Heart left ventricle (tissue), 16 donors: ENCODE measurements around the gene LCN1. TPM values are rescaled to one million over a fixed set of nuclear protein-coding genes. Genes with fewer than 3 reads are reported as not detected.

Source experiments
- ATAC-seq, 4 donors: fragments of 200-7000 bp; cut with Tn5 transposase; one replicate each; pipeline ENCODE4 v1.9.1; 2020 to 2022; ENCODE audit warnings: moderate library complexity in 4 of 4, mild to moderate bottlenecking in 3 of 4, moderate number of reproducible peaks in 1 of 4
- DNase-seq, 5 donors: peaks; one replicate each; pipeline ENCODE4 v3.0.0-alpha.2; 2020
- H3K27ac ChIP-seq, 12 donors: fragments of 200-600 bp; sonication (generic) in 4 of 12; one replicate each; pipeline versions ENCODE4 v1.5.0 to v1.8.0; 2016 to 2022; ENCODE audit warnings: mild to moderate bottlenecking in 2 of 12
- H3K27me3 ChIP-seq, 9 donors: fragments of 200-600 bp; sonication (generic) in 2 of 9; one replicate each; pipeline versions ENCODE4 v1.5.1 to v1.8.0; 2016 to 2022; ENCODE audit warnings: mild to moderate bottlenecking in 3 of 9
- H3K36me3 ChIP-seq, 9 donors: fragments of 200-600 bp; sonication (generic) in 2 of 9; one replicate each; pipeline versions ENCODE4 v1.5.0 to v1.8.0; 2018 to 2022; ENCODE audit warnings: mild to moderate bottlenecking in 2 of 9
- H3K4me1 ChIP-seq, 12 donors: fragments of 200-600 bp; sonication (generic) in 4 of 12; one replicate each; pipeline versions ENCODE4 v1.5.0 to v1.8.0; 2016 to 2022; ENCODE audit warnings: mild to moderate bottlenecking in 3 of 12
- H3K4me3 ChIP-seq, 12 donors: fragments of 200-600 bp; sonication (generic) in 4 of 12; one replicate each; pipeline versions ENCODE4 v1.5.0 to v1.8.0; 2017 to 2022; ENCODE audit warnings: mild to moderate bottlenecking in 9 of 12, moderate library complexity in 4 of 12
- H3K9me3 ChIP-seq, 12 donors: fragments of 200-600 bp; sonication (generic) in 4 of 12; one replicate each; pipeline versions ENCODE4 v1.5.0 to v1.8.0; 2016 to 2022; ENCODE audit warnings: mild to moderate bottlenecking in 1 of 12
- POLR2A ChIP-seq, 2 donors: fragments of 450-650 bp; IDR thresholded peaks; one replicate each; pipeline ENCODE4 v1.6.1; 2017; ENCODE audit warnings: antibody characterized with exemption in 2 of 2, mild to moderate bottlenecking in 2 of 2, moderate library complexity in 2 of 2
- WGBS, 4 donors: extraction: QIAGEN DNeasy Blood & Tissue Kit in 2 of 4; methylation state at CpG; one replicate each; pipeline versions ENCODE4 v1.1.5 to v1.1.7; 2013 to 2018; 5-methylcytosine and 5-hydroxymethylcytosine counted together
- intact Hi-C, 10 donors: fragments of 100-400 bp; cut with DNase I; formaldehyde crosslinking; loops; one replicate each; pipeline versions ENCODE4 v1.11.1 to v1.14.2; 2022
- polyA plus RNA-seq, 2 donors: library from polyadenylated mRNA; stranded (reverse); fragments of 200-250 nt; gene quantifications; one replicate each; pipeline ENCODE4 v1.2.3, GENCODE V29; 2013
- total RNA-seq, 9 donors: library from RNA; depleted of rRNA in 2 of 9; stranded (reverse); fragments of >200 nt in 2 of 9; fragmentation: NEBNext Ultra II Directional in 3 of 9; extraction: Animal tissue kit (Norgen Biotek cat#: 25700) in 3 of 9; gene quantifications; one replicate each; pipeline versions ENCODE4 v1.1.0 to v1.2.4, GENCODE V29; 2016 to 2023
- TF ChIP-seq, protein P1 (sequence below), 12 donors: fragments of 200-600 bp; sonication (generic) in 4 of 12; IDR thresholded peaks; one replicate each; pipeline versions ENCODE4 v1.5.0 to v1.8.0; 2018 to 2022; ENCODE audit warnings: antibody characterized with exemption in 12 of 12, mild to moderate bottlenecking in 5 of 12
- donor health status: ischemic (EF 13 %, LVEDD 7.1; RV severe dilation, severe dysfunction).
- donor health status: healthy with polysubstance abuse.
- donor health status: DM: no; HTN: yes; CAD: no.
- donor health status: DM: no; HTN: no; CAD: no.
- donor health status: ischemic (EF 25% LVEDD 6.9; RV normal size, moderate dysfunction).
- donor health status: ischemic (EF 25% LVEDD 5.7; RV mildly dilated, moderate dysfunction).
- donor health status: healthy.
- donor health status: DM: yes; HTN: yes; CAD: no.
- donor health status: ischemic (EF 35%, LVEDD 5.7; RV mildly dilated, moderate dysfunction).
- donor health status: nonischemic (EF 11% LVEDD 7.7; RV severe dilation, severe dysfunction).
- donor health status: DM: yes; HTN: yes; CAD: no.
- donor health status: PGD.
- donor health status: ischemic (EF 29% LVEDD 5.4; RV normal size, mild dysfunction).
- donor health status: nonischemic (EF 23%, LVEDD 6.1; RV moderate dilation, normal function).

LCN1 gene
- total and polyA plus RNA-seq, 11 donors, result 0.33 to 0.50 (median 0.37) TPM; not detected in 8

GRCh38 chr9:135550344-135550918 is 29.2 kb downstream of the LCN1 start:
- WGBS, 4 donors, result 62 to 71% (median 68%) methylated on average over 8 to 17 of the region's 17 CpGs
- TF ChIP-seq POLR2A (IDR thresholded peaks at IDR 0.05), result no peak
- TF ChIP-seq, protein P1, sequence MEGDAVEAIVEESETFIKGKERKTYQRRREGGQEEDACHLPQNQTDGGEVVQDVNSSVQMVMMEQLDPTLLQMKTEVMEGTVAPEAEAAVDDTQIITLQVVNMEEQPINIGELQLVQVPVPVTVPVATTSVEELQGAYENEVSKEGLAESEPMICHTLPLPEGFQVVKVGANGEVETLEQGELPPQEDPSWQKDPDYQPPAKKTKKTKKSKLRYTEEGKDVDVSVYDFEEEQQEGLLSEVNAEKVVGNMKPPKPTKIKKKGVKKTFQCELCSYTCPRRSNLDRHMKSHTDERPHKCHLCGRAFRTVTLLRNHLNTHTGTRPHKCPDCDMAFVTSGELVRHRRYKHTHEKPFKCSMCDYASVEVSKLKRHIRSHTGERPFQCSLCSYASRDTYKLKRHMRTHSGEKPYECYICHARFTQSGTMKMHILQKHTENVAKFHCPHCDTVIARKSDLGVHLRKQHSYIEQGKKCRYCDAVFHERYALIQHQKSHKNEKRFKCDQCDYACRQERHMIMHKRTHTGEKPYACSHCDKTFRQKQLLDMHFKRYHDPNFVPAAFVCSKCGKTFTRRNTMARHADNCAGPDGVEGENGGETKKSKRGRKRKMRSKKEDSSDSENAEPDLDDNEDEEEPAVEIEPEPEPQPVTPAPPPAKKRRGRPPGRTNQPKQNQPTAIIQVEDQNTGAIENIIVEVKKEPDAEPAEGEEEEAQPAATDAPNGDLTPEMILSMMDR (IDR thresholded peaks at IDR 0.05), result no peak
- intact Hi-C loops, result no loop called here
- Histone ChIP-seq H3K4me1 (no peaks in the 10 kb centered on the region), H3K36me3 (no peaks in the 10 kb centered on the region), H3K27me3 (no peaks in the 10 kb centered on the region), H3K27ac (no peak overlapping the region), H3K4me3 (no peak overlapping the region), H3K9me3 (peaks cover 0 to 5% (median 0%) of the 10 kb centered on the region in 12 donors)
- DNase-seq (no peak), ATAC-seq (no peak)

- Histone ChIP-seq H3K27ac (no peak overlapping the region), H3K27me3 (no peaks in the 10 kb centered on the region), H3K9me3 (peaks cover 0 to 5% (median 0%) of the 10 kb centered on the region in 12 donors), H3K4me3 (no peak overlapping the region), H3K4me1 (no peaks in the 10 kb centered on the region), H3K36me3 (no peaks in the 10 kb centered on the region)
- ATAC-seq (no peak), DNase-seq (no peak)
- intact Hi-C loops, result no loop called here
- TF ChIP-seq POLR2A (IDR thresholded peaks at IDR 0.05), result no peak
- TF ChIP-seq, protein P1 (IDR thresholded peaks at IDR 0.05), result no peak
- WGBS, 4 donors, result 61 to 82% (median 69%) methylated on average over 5 to 14 of the region's 14 CpGs
Observed at GRCh38 chr9:135551031-135551430, 29.8 kb downstream of the LCN1 start.

DNA sequence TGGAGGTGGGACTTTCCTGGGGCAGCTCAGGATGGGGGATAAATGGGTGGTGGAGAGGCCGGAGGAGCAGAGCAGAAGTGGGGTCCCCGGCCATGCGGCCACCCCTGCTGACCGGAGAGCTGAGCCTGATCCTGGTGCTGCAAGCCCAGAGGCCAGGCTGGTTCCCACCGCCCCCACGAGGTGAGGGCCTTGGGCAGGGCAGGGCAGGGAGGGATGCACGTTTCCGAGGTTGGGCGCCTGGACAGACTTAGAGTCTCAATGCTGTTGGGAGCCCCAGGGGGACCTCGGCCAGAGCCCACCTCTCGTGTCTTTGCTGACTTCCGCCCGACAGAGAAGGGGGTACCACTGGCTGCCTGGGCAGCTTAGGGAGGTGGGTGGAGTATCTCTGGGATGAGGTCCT is 30.2 kb downstream of the LCN1 start:
- intact Hi-C loops, result no loop called here
- 86 to 90% (median 87%) methylated on average over 10 to 13 of the region's 13 CpGs; no CpG with 5 or more reads in 1 of the 4 donors for WGBS, 4 donors

DNA sequence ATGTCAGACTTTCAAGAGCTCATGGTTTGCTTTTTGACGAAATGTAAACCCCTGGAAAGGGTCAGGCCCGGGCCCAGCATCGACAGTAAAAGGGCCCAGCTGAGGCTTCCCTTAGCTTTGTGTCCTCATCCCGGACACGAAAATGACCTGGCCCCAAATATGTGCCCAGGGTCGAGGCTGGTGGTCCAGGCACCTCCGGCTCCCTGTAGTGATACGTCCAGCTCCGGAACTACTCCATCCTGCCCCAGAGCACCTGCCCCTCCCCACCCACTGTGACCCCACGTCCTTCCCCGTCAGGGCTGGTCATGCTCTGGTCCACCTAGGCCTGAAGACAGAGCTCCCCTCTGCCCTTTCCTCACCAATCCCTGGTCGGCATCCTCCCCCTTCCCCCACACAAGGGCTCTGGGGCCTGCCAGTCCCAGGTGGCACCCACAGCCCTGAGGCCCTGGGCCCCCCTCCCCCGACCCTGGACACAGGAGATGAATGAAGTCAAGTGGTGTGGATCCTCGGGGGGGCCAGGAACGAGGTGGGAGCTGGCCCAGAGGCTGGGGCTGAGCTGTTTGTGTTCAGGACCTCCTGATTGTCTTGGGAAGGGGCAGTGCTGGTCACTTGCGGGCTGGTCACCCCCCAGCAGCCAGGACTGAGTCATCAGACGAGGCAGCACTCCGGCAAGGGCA is 30.9 kb downstream of the LCN1 start:
- Histone ChIP-seq H3K4me1 (no peaks in the 10 kb centered on the region), H3K4me3 (no peak overlapping the region), H3K27ac (no peak overlapping the region), H3K9me3 (peaks cover 0 to 5% (median 0%) of the 10 kb centered on the region in 12 donors), H3K36me3 (no peaks in the 10 kb centered on the region), H3K27me3 (no peaks in the 10 kb centered on the region)
- 73 to 84% (median 80%) methylated on average over 15 to 18 of the region's 18 CpGs for WGBS, 4 donors
- ATAC-seq, result no peak
- intact Hi-C loops, result no loop called here
- TF ChIP-seq POLR2A (IDR thresholded peaks at IDR 0.05), result no peak
- TF ChIP-seq, protein P1 (IDR thresholded peaks at IDR 0.05), result no peak
- DNase-seq, result no peak

More for the DNA sequence above, 30.2 kb downstream of the LCN1 start:
- Histone ChIP-seq H3K9me3 (peaks cover 0 to 5% (median 0%) of the 10 kb centered on the region in 12 donors), H3K36me3 (no peaks in the 10 kb centered on the region), H3K4me1 (no peaks in the 10 kb centered on the region), H3K4me3 (no peak overlapping the region), H3K27ac (no peak overlapping the region), H3K27me3 (no peaks in the 10 kb centered on the region)
- no peak for ATAC-seq
- DNase-seq, result no peak
- no peak for TF ChIP-seq POLR2A (IDR thresholded peaks at IDR 0.05)
- TF ChIP-seq, protein P1 (IDR thresholded peaks at IDR 0.05), result no peak
